Hematopoietic multipotent progenitor cell treated with erythropoietin and hydrocortisone succinate and interleukin-3 and kit ligand, for 15 days (in vitro differentiated cells): ENCODE results near the gene DYNC1I1.

ENCODE experiments used
- DNase-seq: peaks from one replicate; pipeline ENCODE4 v3.0.0-alpha.2; 2015; ENCODE audit warnings: low spot score

DYNC1I1 gene

DNA sequence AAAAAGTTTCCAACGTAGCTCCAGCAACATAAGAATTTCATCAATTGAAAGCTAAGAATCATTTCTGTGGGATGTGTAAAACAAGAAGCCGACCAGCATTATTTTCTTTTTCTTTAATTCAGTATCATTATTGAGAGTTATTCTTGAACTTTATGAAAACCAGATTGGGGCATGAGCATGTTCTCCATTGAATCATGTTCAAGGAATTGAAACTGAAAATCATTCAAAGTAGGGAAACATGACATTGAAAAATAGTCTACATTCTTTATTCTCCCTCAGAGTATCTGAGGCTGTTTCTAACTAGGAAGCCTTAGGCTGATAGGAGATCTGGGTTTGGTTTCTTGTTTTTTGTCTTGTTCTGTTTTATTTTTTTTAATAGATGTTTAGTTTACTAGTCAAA, 253.7 kb downstream of the DYNC1I1 start:
- DNase-seq = no peak

DNA sequence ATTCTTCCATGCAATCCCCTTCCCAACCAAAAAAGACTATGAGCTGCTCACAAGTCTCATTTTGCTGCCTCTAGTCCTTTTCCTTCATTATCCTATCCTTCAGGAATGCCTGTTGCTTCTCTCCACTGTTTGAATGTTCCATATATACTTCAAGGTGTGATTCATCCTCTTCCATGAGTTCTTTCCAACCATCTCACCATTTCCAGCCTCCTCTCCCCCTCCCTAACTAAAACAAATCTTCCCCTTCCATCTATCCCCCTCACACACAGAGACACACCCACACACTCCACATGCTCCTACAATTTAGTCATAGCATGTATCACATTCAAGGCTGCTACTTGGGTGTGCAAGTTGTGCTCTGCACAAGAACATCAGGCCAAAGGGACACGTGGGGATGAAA, 254.3 kb downstream of the DYNC1I1 start:
- DNase-seq = no peak

DNA sequence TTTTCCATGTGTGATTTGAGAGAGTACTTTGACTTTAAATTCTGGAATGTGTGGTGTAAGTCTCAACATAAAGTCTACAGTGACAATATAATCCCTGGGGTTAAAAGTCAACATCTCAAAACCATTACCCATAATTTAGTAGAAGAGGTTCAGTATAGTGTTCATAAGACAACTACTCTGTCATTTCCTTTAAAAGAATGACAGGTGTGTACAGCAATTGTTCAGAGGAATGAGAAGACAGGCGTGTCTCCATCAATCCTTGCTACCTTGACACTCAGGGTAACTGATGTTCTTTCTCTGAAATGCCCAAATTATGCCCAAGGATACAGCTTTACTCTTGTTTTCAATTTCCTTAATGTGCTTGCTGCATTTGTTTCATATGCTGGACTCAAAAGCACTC, 256.4 kb downstream of the DYNC1I1 start:
- DNase-seq = no peak

DNA sequence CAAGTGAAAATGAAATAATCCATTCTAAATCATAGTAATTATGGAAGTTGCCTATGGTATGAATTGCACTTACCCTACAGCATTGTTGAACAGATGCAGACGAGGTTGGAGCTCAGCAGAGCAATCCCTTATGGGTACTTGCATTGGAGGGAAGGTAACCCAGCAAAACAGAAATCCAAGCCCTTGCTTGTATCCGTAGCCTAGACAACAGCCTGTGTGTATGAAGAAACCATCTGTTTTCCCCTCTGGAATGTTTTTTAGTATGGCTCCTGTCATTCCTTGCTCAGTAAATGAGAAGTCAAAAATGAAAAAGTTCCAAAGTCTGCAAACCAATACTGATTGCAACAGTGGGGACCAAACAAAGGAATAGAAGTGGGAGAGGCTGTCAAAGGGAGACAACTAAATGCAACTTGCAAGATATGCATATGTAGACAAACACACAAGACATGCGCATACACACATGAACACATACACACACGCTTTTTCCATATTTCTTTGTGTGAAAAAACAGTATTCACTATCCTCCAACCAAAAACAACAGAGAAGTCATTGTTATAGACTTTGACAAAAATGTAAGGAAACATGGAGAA, 260.8 kb downstream of the DYNC1I1 start:
- no peak for DNase-seq

DNA sequence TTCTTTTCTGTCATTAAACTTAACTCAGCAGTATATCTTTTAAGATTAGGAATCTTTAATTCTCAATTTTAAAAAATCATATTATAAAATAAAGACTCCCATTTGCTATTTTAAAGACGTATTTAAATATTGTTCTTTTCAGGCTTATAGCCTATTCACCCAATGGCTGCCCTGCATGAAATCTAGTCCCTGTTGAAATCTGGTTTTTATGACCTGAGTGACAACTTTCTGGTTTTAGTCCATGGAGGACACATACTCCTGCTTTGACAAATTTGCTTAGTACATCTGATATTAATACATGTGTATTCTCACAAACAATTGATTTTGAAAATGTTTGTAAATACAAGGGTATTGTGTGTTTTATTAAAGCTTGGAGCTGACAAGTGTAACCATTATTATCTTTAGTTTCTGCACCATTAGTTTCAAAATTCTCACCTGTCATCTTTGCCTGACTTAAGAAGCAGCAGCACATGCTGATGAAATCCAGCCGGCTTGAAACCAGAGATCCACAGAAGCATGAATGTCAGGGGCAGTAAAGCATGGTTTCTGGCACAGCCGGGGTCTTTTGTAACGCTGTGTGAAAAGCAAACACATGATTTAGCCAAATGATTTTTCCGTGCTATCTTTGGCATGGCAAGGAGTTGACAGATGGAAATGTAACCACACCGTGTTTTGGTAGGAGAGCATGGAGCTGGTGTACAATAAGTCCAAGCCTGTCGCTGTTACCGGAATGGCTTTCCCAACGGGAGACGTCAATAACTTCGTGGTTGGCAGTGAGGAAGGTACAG, 262.8 kb downstream of the DYNC1I1 start:
- DNase-seq = no peak

DNA sequence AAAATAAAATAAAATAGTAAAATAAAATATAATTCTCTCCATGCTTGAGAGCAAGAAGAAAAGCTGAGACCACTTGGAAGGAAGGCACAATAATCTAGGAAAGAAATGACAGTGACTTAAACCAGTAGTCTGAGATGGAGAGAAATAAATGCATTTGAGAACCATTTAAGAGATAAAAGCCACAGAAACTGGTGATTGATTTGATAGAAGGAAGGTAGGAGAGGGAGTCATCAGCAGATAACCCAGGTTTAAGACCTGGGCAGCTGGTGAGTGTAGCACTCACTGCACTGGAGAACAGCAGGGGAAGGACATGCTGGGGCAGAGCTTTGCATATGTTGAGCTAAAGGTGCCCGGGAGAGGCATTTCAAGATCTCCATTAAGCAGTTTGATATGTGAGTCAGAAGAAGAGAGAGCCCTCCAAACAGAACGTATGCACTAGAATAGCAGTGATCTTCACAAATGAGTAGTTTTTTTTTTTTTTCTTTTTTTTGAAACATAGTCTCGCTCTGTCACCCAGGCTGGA, 268.0 kb downstream of the DYNC1I1 start:
- no peak for DNase-seq

DNA sequence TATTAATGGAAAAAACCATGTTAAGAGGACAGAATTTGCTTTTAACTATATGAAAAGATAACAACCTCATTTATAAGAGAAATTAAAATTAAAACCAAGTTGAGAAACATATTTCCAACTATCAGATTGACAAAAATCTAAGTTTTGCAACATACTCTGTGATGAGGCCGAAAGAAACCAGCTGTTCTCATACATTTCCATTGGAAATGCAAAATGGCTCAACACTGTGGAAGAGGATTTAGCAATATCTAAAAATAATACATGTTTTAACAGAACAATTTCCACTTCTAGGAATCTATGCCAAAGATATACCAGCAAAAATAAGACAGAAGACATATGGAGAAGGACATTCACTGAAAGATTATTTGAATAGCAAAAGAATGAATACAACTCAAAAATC, 268.8 kb downstream of the DYNC1I1 start:
- DNase-seq = no peak

DNA sequence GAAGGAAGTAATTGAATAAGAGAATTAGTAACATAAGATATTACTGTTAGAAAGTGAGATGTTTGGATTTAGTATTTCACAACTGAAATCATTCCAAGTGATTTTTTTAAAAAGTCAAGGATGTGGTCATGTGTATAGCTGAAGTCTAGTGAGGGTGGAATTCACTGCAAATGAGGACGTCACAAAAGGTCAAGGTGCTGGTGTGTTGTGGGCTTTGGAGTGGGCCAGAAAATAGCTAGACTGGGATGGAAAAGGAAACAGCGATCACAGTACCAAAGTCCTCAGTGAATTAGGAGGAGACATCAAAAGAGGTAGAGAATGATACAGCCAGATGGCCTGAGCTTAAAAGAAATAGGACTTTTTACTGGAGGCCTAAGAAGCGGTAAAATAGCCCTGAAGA, 272.8 kb downstream of the DYNC1I1 start:
- no peak for DNase-seq

DNA sequence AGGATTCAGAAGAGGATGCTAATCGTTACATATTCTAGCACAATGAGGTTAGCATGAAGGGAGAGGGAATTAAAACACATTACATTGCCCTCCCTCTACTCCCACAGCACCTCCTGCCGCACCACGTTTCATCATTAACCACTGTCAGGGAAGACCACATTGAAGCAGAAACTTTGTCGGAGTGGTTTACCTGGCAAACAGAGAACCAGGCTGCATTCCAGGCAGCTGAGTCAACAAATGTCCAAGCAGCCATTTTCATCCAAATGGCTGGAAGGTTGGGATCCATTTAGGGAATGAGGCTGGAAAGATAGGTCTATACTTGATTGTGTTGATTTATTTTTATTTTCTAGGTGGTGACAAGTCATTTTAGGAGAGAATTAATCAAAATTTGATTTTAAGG, 273.6 kb downstream of the DYNC1I1 start:
- DNase-seq = no peak

DNA sequence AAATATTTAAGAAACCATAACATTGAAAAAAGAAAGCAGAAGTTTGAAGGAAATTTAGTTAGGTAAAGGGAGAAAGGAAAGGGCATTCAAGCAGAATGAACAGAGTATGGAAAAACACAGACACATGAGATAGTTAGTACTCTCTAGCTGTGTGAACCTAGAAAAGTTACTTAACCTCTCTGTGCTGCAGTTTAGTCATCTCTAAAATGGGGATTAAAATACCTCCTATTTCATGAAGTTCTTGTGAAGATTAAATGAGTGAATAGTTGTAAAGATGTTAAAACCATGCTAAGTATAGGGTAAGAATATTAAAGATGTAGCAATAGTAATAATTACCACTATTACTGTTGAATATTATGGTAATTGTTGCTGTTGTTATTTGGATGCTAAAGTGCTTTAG, 279.9 kb downstream of the DYNC1I1 start:
- no peak for DNase-seq

DNA sequence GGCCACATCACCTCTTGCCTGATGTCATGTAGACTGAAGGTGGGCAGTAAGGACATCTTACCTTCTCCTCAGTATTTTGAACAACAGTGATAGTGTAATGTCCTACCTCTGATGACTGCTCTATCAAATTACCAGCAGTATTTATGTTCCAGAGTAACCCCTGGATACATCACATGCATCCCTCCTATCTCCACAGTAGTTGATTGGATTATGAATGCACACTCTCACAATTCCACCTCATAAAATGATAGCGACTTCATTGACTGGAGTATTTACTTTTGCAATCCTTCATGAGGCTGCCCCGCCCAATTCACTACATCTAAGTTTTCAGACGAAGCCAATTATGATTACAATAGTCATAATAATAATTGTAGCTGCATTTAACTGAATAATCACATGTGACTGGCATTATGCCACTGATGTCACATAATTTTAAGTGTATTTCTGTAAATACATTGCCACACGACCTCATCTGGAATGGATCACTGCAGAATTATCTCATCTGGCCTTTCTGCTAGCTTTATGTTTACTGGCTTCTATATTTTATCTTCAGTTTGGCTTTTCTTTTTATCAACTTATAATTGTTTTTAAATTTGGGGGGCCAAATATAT, 280.6 kb downstream of the DYNC1I1 start:
- DNase-seq = no peak

DNA sequence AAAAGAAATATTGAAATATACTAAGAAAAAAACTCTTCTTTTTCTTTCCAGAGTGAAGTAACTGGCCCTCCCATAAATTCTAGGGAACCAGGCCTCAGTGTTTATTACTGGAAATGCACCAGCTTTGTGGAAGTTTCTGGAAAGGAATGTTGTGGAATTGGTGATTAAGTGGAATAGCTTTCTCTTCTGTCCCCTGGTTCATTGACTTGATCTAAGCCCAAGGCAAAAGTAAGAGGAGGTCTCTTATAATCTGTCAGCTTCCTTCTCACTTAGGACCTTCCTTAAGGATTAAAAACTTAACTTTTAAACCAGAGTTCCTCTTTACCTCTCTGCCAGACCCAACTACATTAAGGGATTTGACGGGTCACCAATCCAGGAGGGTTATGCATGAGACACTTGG, 283.4 kb downstream of the DYNC1I1 start:
- DNase-seq = no peak

DNA sequence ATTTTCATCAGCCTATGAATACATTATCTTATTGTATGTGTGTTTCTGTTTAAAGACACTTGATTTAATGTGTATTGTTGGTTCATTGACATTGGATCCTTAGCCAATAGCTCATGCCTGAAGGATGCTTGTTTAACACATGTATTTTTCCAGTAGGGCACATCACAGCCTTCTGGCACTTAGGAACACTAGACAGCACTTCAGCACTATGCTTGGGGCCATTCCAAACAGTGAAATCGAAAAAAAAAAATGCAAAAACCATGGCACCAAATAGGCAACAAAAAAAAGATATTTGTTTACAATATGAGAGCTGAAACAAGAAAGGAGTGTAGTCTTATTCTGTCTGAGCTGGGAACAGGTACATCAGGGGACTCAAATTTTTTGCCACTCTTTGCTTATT, 286.7 kb downstream of the DYNC1I1 start:
- no peak for DNase-seq

DNA sequence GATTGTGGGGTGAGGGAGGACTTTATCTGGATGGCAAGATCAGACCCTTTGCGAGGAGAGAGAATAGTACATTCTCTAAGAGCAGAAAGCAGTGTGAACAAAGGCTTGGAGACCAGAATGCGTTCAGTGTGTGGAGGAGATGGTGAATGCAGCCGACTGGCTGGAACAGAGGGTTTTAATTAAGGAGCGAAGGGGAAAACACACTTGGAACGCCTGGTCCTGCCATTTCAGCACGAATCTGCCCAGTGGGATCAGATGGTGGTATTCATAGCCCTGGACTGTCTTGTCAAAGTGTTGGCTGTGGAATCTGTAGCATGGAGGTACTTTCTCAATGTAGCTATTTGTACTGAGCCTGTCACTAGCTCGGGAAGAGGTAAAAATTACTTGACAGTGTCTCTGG, 288.7 kb downstream of the DYNC1I1 start:
- DNase-seq = no peak

DNA sequence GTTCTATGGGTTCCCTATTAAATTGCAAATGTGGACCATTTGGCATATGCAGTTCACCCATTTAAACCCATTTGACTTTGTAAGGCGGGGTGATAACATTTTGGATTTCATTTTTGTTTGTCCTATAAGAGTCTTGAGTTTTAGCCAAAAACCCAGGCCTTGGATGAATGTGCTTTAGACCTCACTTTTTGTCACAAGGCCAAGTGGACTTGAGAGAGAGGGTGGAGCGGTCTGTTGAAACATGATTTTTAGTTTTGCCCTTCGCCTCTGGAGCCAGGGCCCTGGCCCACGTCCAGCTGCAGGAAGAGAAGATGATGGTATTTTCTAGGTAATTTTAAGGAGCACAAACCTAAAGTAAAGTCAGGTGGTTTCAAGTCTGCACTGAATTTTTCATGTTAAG, 289.5 kb downstream of the DYNC1I1 start:
- DNase-seq = no peak

DNA sequence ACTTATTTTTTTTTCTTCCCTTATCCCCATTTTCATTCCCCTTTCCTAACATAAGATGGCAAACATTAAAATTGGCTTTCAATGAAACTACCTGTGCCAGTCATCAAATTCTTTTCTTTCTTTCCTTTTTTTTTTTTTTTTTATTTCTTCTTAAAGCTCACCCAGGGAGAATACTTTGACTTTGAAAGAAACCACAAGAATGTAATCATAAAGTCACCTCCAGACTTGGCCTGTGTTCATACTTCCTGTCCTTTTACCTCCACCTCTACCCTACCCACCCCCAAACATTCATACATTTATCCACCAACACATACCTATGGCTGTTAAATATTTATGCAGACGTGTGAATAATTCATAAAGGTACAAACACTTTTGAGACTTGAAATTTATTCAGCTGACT, 295.0 kb downstream of the DYNC1I1 start:
- no peak for DNase-seq

DNA sequence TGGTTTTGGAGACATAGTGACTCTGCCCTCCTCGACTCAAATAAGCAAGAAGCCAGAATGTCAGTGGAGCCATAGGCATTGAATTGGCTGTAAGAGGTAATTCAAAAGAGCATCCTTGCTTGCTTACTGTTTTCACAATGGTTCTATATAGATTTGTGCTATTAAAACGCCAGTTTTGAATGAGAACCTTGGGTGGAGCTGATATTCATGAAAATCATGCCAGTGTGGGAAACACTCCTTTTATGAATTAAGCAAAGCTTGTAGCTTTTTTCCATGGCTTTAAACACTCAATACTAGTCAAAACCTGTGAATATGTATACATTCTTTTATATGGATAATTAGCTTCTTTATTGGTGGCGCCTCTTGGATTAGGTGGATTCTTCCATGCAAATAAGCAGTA, 297.0 kb downstream of the DYNC1I1 start:
- no peak for DNase-seq

DNA sequence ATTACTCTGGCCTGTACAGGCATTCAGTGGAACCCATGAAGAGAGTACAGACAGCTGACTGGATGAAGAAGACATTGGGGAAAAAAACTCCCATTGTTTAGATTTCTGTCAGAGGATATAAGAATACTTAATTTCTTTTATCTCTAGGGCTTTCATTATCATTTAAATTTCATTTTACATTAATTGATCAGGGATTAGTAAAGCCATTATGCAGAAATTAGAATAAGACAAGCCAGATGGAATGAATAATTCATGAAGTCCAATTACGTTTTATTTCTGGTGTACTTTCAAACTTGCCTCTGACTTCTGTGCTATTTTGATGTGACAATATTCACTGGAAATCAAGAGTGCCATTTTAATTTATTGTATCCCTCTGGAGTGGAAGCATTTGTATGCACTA, 302.5 kb downstream of the DYNC1I1 start:
- DNase-seq = no peak

DNA sequence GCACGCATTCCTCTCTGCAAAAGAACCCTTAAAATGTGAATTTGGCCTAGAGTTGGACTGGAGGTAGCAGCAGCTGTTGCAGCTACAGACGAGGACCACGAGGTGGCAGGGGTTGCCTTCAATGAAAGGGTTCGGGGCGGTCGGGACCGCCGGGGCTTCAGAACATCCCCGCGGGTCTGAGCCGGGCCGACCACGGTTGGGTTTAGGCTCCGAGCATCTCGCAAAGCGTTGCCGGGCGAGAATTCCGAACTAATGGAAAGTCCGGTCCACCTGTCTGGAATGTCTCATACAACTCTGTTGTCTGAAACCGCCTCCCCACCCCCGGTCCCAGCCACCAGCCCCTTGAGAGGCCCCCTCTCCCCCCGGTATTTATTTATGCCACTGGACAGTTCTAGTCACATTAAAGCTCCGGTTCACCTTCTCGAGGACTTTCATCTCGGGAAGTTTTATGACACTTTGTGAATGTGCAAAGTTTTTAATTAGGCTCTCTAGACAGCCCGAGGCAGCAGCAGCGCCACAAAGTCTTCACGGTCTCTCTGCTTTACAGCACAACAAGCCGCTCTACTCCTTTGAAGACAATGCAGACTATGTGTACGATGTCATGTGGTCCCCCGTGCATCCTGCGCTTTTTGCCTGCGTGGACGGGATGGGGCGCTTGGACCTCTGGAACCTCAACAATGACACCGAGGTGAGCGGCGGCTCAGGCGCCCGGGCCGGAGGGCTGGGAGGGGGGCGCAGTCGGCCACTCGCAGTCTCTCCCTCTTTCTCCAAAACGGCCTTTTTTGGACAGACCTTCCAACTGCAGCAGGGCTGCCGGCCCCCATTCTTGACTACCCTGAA, 303.4 kb downstream of the DYNC1I1 start:
- no peak for DNase-seq

DNA sequence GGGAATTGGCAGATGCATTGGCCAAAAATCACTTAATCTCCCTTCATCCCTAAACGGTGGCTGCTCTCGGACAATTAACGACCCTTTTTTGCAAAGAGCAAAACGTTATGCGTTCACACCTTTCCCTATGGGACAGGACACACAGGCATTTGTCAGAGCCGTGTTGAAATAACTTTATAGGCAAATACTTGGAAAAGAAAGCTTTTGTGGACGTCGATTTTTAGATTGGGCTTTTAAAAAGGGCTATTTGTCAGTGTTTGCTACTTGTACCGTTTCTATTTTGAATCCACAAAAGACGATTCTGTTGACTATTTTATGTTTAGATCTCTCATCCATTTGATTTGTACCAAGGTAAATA, 304.0 kb downstream of the DYNC1I1 start:
- no peak for DNase-seq

DNA sequence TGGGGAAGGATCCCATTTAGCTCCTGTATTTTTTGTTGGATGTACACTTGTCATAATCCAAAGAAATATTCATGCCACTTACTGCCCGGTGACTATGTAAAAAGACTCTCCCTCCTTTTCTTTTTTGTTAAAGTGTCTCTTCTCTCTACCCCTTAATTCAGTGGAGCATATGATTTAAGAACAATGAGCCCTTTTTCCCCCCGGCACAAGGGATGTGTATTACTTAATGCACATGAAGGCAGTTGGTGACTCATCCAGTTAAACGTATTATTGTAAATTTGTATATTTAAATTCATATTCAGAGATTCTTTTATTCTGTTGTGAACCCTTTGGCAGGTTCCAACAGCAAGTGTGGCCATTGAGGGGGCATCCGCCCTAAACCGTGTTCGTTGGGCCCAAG, 307.7 kb downstream of the DYNC1I1 start:
- no peak for DNase-seq

DNA sequence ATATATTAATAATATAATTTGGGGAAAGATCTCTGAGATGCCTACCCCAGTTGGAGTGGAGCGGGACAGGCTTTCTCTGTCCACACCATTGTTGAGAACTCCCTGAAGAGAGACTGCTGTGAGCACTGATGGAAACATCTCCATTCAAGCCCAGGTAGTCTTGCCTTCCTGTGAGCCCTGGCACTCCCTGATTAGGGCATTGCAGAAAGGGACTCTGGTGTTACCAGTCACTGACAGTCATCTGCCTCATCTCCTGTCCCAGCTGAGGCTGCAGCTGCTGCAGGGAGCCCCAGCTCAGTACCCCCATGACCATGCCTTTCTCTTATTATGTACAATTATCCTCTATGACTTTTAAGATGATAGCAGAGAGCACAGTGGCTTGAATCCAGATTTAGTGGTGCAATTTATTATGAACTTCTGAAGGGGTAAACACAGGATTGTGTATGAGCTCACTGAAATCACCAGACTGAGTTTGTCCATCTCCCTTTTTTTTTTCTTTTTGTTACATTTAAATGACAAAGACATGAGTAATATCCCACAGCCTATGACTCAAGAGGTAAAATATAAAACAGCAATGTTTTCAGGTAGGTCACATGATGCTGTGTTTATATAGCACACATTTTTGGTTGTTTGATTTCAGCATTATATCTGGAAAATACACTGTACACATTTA, 312.7 kb downstream of the DYNC1I1 start:
- DNase-seq = no peak
